HCT116 (cell line): ENCODE measurements around the gene LAMA4.

Source experiments
- ATF3 ChIP-seq: IDR thresholded peaks from 2 replicates; pipeline ENCODE4 v1.6.1; 2012
- CTCF ChIP-seq, 3 experiments: fragments of 200-600 bp in 1 of 3; sonication (generic) in 1 of 3; IDR thresholded peaks in 2 of 3; conservative IDR thresholded peaks in 1 of 3; 2 replicates each; pipeline ENCODE4 v1.5.1; 2012 to 2017; ENCODE audit warnings: low read depth in 2 of 3, low read length in 2 of 3, antibody characterized with exemption in 1 of 3, borderline replicate concordance in 1 of 3, control low read depth in 1 of 3, mild to moderate bottlenecking in 1 of 3, mixed read lengths in 1 of 3, mixed run types in 1 of 3, moderate library complexity in 1 of 3; ENCODE audit not compliant: insufficient read depth in 1 of 3
- EGR1 ChIP-seq: IDR thresholded peaks from 2 replicates; pipeline ENCODE4 v1.6.1; 2012; ENCODE audit warnings: low read depth
- ELF1 ChIP-seq: IDR thresholded peaks from 2 replicates; pipeline ENCODE4 v1.6.1; 2012; ENCODE audit warnings: low read depth, borderline replicate concordance
- EZH2 ChIP-seq: fragments of 200-600 bp; sonication (generic); IDR thresholded peaks from 2 replicates; pipeline ENCODE4 v1.6.1; 2017; ENCODE audit warnings: antibody characterized with exemption, mixed run types
- EZH2phosphoT487 ChIP-seq: fragments of 200-600 bp; IDR thresholded peaks from 2 replicates; pipeline ENCODE4 v1.6.1; 2018; ENCODE audit warnings: antibody characterized with exemption, borderline replicate concordance
- JUND ChIP-seq: IDR thresholded peaks from 2 replicates; pipeline ENCODE4 v1.6.1; 2012
- MAX ChIP-seq: IDR thresholded peaks from 2 replicates; pipeline ENCODE4 v1.6.1; 2012
- POLR2A ChIP-seq: IDR thresholded peaks from 2 replicates; pipeline ENCODE4 v1.7.0; 2011; ENCODE audit warnings: borderline replicate concordance; ENCODE audit not compliant: insufficient read depth, insufficient read length; ENCODE audit errors: extremely low read depth
- POLR2AphosphoS5 ChIP-seq: IDR thresholded peaks from 2 replicates; pipeline ENCODE4 v1.6.1; 2011; ENCODE audit warnings: mild to moderate bottlenecking, low read depth, low read length, moderate library complexity
- TCF7L2 ChIP-seq: IDR thresholded peaks from 2 replicates; pipeline ENCODE4 v1.7.0; 2011; ENCODE audit warnings: borderline replicate concordance, inconsistent platforms; ENCODE audit not compliant: insufficient read depth, insufficient read length; ENCODE audit errors: extremely low read depth
- ZBTB33 ChIP-seq: IDR thresholded peaks from 2 replicates; pipeline ENCODE4 v1.6.1; 2011; ENCODE audit warnings: mild to moderate bottlenecking, low read length, moderate library complexity; ENCODE audit not compliant: insufficient replicate concordance; ENCODE audit errors: extremely low read depth
- ZFX ChIP-seq: fragments of 450-650 bp; IDR thresholded peaks from 2 replicates; pipeline ENCODE4 v1.6.1; 2017

GRCh38 chr6:112231164-112231563 is 23.2 kb downstream of the LAMA4 start:
- no peak for TF ChIP-seq POLR2AphosphoS5
- TF ChIP-seq CTCF (IDR thresholded peaks at IDR 0.05 in 2 of 3, conservative IDR thresholded peaks at IDR 0.05 in 1 of 3; ENCODE audit: borderline replicate concordance in 1 of 3, insufficient read depth in 1 of 3, low read depth in 2 of 3, low read length in 2 of 3), result no peak
- no peak for TF ChIP-seq POLR2A
- TF ChIP-seq EZH2phosphoT487, result no peak
- TF ChIP-seq EZH2, result no peak
- TF ChIP-seq TCF7L2, result no peak
- no peak for TF ChIP-seq EGR1
- no peak for TF ChIP-seq ZBTB33
- TF ChIP-seq ELF1, result no peak
- TF ChIP-seq JUND, result no peak
- TF ChIP-seq ATF3, result no peak
- TF ChIP-seq MAX, result no peak
- TF ChIP-seq ZFX, result no peak
